Measurements from ENCODE around the gene NRL. TPM values are rescaled to one million over a fixed set of nuclear protein-coding genes. Genes with fewer than 3 reads are reported as not detected.
A peak's percentile ranks its signal among the peaks of the same experiment; 100 is the strongest.

The NRL gene
- total RNA-seq, 1 donor, result 1.8 TPM

- no peak overlapping the region for H3K27ac ChIP-seq (ENCODE audit: low read depth, low read length)
- TF ChIP-seq CTCF (IDR thresholded peaks at IDR 0.05; ENCODE audit: extremely low read depth, low read depth, low read length), result no peak
- H3K4me3 ChIP-seq (ENCODE audit: insufficient read depth, low read length), result no peak overlapping the region
- no peak overlapping the region for H2AFZ ChIP-seq (ENCODE audit: low read length)
- H3K4me1 ChIP-seq (ENCODE audit: insufficient read depth, low read length), result no peaks in the 10 kb centered on the region
- H3K27me3 ChIP-seq (ENCODE audit: insufficient read depth, low read length), result no peaks in the 10 kb centered on the region
- H3K4me2 ChIP-seq (ENCODE audit: insufficient read depth, low read length), result no peak overlapping the region
- H3K79me2 ChIP-seq (ENCODE audit: insufficient read depth, low read length), result peaks cover 7% of the 10 kb centered on the region
- no peaks in the 10 kb centered on the region for H4K20me1 ChIP-seq (ENCODE audit: insufficient read depth, low read length)
- H3K36me3 ChIP-seq (ENCODE audit: insufficient read depth, low read length), result peaks cover 79% of the 10 kb centered on the region
- no peaks in the 10 kb centered on the region for H3K9me3 ChIP-seq (ENCODE audit: low read depth, low read length)
- DNase-seq (ENCODE audit: insufficient read length, low spot score, missing footprints), result peak; percentile 31
Measured at GRCh38 chr14:24155100-24155499, 40.4 kb upstream of the NRL start.

- H3K9me3 ChIP-seq (ENCODE audit: low read depth, low read length), result no peaks in the 10 kb centered on the region
- H3K4me2 ChIP-seq (ENCODE audit: insufficient read depth, low read length), result no peak overlapping the region
- peaks cover 33% of the 10 kb centered on the region for H3K79me2 ChIP-seq (ENCODE audit: insufficient read depth, low read length)
- no peak overlapping the region for H3K4me3 ChIP-seq (ENCODE audit: insufficient read depth, low read length)
- H3K4me1 ChIP-seq (ENCODE audit: insufficient read depth, low read length), result peaks cover 9% of the 10 kb centered on the region
- no peak for TF ChIP-seq CTCF (IDR thresholded peaks at IDR 0.05; ENCODE audit: extremely low read depth, low read depth, low read length)
- DNase-seq (ENCODE audit: insufficient read length, low spot score, missing footprints), result no peak
- H4K20me1 ChIP-seq (ENCODE audit: insufficient read depth, low read length), result peaks cover 11% of the 10 kb centered on the region
- H3K27me3 ChIP-seq (ENCODE audit: insufficient read depth, low read length), result no peaks in the 10 kb centered on the region
- peaks cover 59% of the 10 kb centered on the region for H3K36me3 ChIP-seq (ENCODE audit: insufficient read depth, low read length)
- H3K27ac ChIP-seq (ENCODE audit: low read depth, low read length), result no peak overlapping the region
- no peak overlapping the region for H2AFZ ChIP-seq (ENCODE audit: low read length)
Measured at GRCh38 chr14:24151404-24152080, 36.8 kb upstream of the NRL start.

GRCh38 chr14:24150993-24151392 lies 36.2 kb upstream of the NRL start:
- peaks cover 11% of the 10 kb centered on the region for H4K20me1 ChIP-seq (ENCODE audit: insufficient read depth, low read length)
- peaks cover 33% of the 10 kb centered on the region for H3K79me2 ChIP-seq (ENCODE audit: insufficient read depth, low read length)
- no peak overlapping the region for H3K4me3 ChIP-seq (ENCODE audit: insufficient read depth, low read length)
- no peak overlapping the region for H3K4me2 ChIP-seq (ENCODE audit: insufficient read depth, low read length)
- no peak overlapping the region for H3K27ac ChIP-seq (ENCODE audit: low read depth, low read length)
- no peaks in the 10 kb centered on the region for H3K9me3 ChIP-seq (ENCODE audit: low read depth, low read length)
- no peaks in the 10 kb centered on the region for H3K27me3 ChIP-seq (ENCODE audit: insufficient read depth, low read length)
- DNase-seq (ENCODE audit: insufficient read length, low spot score, missing footprints), result peak; percentile 32
- TF ChIP-seq CTCF (IDR thresholded peaks at IDR 0.05; ENCODE audit: extremely low read depth, low read depth, low read length), result no peak
- H2AFZ ChIP-seq (ENCODE audit: low read length), result no peak overlapping the region
- peaks cover 55% of the 10 kb centered on the region for H3K36me3 ChIP-seq (ENCODE audit: insufficient read depth, low read length)
- peaks cover 11% of the 10 kb centered on the region for H3K4me1 ChIP-seq (ENCODE audit: insufficient read depth, low read length)

GRCh38 chr14:24150567-24150966 lies 35.8 kb upstream of the NRL start:
- H3K79me2 ChIP-seq (ENCODE audit: insufficient read depth, low read length), result peaks cover 35% of the 10 kb centered on the region
- H4K20me1 ChIP-seq (ENCODE audit: insufficient read depth, low read length), result peaks cover 11% of the 10 kb centered on the region
- peaks cover 51% of the 10 kb centered on the region for H3K36me3 ChIP-seq (ENCODE audit: insufficient read depth, low read length)
- H3K4me2 ChIP-seq (ENCODE audit: insufficient read depth, low read length), result no peak overlapping the region
- H3K27ac ChIP-seq (ENCODE audit: low read depth, low read length), result no peak overlapping the region
- H3K4me3 ChIP-seq (ENCODE audit: insufficient read depth, low read length), result no peak overlapping the region
- H3K27me3 ChIP-seq (ENCODE audit: insufficient read depth, low read length), result no peaks in the 10 kb centered on the region
- peaks cover 15% of the 10 kb centered on the region for H3K4me1 ChIP-seq (ENCODE audit: insufficient read depth, low read length)
- no peaks in the 10 kb centered on the region for H3K9me3 ChIP-seq (ENCODE audit: low read depth, low read length)
- TF ChIP-seq CTCF (IDR thresholded peaks at IDR 0.05; ENCODE audit: extremely low read depth, low read depth, low read length), result no peak
- DNase-seq (ENCODE audit: insufficient read length, low spot score, missing footprints), result no peak
- no peak overlapping the region for H2AFZ ChIP-seq (ENCODE audit: low read length)
